CD4-positive, alpha-beta T cell treated with Interleukin-1 beta for 1 hour (primary cell): ENCODE results near the gene CCNQ.

Source experiments
- DNase-seq, 2 donors: peaks; one replicate each; pipeline ENCODE4 v3.0.0-alpha.2; 2020 to 2022

The CCNQ gene

GRCh38 chrX:153636716-153637115 lies 37.8 kb upstream of the CCNQ start:
- no peak for DNase-seq

DNA sequence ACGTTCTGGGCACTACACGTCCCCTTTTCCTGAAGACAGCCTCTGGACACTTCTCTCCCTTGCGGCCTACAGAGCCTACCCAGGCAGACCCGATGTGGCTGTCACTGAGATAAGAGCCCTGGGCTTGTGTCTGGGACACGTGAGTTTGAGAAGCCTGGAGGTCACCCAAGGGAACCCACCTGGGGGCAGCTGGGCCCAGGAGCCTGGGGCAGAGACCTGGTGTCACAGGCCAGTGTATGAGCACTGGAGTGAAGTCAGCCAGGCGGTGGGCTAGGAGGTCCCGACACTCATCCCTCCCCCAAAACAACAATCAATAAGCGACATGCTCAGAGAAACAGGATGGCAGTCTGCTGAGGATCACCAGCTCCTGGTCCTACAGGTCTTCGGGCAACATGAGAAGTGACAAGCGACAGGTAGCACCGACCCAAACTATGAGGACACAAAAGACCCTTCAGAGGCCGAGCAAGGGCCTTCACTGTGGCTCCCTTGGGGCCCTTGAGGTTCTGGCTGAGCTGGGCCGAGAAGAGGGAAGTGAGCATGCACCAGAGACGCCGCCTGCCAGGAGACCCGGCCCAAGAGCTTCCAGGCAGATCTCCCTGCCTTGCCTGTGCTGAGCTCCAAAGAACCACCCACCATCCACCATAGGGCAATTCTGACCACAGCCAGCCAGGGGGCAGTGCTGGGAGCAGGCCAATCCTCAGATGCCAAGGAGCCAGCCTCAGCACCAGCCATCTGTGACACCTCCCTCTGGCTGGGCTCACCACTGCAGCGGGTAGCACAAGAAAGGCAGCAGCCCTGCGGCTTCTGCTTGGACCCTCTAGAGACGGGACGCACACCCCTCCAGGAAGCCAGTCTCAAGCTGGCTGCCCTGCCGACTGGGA lies 37.1 kb upstream of the CCNQ start:
- peak; percentile 9 to 13 for DNase-seq

DNA sequence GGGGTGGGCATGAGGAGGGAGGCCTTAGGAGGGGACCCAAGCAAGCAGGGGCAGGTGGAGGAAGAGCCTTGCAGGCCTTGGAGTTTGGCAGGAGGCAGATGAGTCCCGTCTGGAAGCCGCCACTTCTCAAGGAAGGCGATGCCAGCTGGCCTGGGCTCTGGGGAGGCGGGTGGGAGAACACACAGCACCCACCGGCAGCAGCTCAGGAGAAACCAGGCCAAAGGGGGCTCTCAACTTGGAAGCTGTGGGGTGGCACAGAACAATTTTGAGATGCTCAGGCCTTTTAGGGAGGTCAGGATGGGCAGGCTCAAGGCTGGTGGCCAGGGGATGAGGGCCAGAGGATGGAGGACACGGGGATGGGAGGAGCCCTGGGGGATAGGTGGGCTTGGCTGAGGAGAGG lies 36.4 kb upstream of the CCNQ start:
- no peak for DNase-seq

GRCh38 chrX:153634832-153635231 lies 35.9 kb upstream of the CCNQ start:
- DNase-seq: no peak

- no peak for DNase-seq
These were observed 35.3 kb upstream of the CCNQ start for GRCh38 chrX:153634236-153634635.

- no peak for DNase-seq
These were observed 34.8 kb upstream of the CCNQ start for GRCh38 chrX:153633607-153634180.

- DNase-seq: no peak
These were observed 34.1 kb upstream of the CCNQ start for GRCh38 chrX:153633048-153633447.

DNA sequence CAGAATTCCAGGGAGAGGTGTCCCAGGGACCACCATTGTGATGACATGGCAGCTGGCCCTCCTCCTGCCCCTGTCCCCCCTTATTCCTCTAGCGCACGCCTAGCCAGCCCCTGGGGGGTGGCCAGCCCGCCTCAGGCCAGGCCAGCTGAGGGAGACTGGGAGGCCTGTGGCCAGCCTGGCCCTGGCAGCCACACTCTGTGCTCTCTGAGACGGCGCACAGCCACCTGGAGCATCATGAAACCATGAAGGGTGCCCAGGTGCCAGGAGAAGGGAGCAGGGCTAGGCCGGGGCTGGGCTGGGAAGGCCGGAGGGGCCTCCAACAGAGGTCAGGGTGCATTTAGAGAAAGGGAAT lies 33.6 kb upstream of the CCNQ start:
- DNase-seq: no peak

- DNase-seq: no peak
These were observed 33.1 kb upstream of the CCNQ start for GRCh38 chrX:153631907-153632594.

- no peak for DNase-seq
These were observed 32.4 kb upstream of the CCNQ start for GRCh38 chrX:153631346-153631745.

GRCh38 chrX:153628665-153629064 lies 29.7 kb upstream of the CCNQ start:
- DNase-seq: no peak

DNA sequence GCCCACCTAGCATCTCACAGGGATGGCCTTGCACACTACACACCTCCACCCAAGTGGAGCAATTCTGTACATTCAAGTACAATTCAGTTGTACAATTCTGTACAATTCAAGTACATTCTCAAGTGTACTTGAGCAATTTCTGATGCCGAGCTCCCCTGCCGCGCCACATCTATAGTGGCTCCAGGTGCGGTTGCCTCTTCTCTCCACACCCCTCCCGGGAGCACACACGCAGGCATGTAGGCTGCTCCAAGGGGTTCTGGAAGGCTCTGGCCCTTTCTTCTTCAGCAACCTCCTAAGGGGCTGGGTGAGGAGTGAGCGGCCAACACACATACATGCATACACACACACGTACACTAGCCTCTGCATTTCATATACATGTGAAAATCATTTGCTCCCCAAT lies 29.2 kb upstream of the CCNQ start:
- DNase-seq: no peak

DNA sequence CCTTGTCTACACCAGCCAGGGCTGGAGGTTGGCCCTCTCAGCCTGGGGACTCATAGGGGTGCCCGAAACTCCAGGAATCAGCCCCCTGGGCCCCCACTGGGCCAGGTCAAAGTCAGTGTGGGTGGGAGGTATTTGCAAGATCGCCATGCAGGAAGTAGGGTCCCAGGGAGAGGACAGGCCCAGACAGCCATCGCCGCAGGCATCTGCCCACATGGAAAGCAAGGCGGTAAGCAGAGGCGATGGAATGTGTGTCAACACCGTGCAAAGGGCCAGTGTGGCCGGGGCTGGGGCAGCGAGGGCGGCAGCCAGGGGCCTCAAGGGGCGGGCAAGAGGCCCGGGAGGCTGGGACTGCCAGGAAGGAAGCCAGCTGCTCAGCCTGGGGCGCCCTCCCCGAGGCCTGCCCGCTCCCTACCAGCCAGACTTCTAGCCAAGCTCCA lies 28.8 kb upstream of the CCNQ start:
- DNase-seq: no peak

DNA sequence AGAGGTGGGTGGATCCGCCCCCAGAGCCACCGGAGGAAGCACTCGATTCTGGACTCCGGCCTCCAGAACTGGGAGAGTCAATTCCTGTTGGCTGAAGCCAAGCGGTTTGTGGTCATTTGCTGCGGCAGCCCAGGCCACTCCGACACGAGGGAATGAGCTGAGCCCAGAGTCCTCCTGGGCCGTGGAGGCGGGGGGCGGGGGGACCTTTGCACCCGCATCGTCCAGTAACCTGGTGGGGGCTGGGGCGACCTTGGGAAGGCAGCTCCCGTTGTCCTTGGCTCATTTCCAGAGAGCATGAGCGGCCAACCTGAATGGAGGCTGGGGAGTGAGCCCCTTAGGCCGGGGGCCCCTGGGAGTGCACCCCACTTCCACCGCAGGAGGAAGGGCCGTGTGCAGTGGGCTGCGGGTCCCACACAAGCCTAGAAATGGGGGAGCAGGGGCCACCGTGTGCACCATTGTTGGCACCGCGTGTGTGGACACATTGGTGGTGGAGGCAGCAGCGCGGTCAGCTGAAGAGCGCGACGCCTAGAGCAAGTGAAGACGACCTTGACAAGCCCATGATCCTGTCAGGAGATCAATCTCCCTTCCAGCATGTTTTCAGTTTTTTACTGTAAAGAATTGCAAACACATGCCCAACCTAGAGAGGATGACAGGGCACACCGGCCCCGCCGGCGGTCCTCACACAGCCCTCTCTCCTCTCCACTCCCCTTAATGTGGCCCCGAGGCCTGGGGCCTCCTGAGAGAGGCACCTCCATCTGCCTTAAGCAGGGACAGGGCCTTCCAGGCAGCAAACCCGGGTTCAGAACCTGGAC lies 28.1 kb upstream of the CCNQ start:
- DNase-seq: no peak

DNA sequence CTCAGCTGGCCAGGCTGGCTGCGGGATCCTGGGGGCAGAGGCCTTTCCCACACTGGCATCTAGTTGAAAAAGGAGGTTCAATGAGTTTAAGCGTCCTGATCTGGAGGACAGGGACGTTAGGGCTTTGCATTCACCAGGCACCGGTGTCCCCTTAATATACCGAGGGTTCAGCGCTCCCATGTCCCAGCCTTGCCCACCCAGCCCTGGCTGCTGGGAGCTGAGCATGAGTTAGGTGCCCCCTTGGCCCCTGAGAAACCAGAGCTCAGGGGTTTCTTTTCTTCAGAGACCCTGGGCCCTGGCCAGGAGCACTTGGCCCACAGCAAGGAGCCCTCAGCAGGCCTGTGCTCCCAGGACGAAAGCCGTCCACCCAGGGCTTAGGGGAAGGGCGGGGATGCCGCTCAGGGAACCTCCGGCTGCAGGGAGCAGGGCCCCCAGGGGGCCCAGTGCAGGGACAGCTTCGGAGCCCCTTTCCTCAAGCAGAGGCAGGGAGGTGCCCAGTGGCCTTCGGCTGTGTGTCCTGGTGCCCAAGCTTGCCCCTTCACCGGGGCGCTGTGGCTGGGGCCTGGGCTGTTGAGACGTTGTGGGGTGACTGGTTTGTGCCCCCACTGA lies 27.2 kb upstream of the CCNQ start:
- no peak for DNase-seq

GRCh38 chrX:153625271-153626024 lies 26.5 kb upstream of the CCNQ start:
- no peak for DNase-seq

GRCh38 chrX:153624196-153625091 lies 25.5 kb upstream of the CCNQ start:
- DNase-seq: no peak

DNA sequence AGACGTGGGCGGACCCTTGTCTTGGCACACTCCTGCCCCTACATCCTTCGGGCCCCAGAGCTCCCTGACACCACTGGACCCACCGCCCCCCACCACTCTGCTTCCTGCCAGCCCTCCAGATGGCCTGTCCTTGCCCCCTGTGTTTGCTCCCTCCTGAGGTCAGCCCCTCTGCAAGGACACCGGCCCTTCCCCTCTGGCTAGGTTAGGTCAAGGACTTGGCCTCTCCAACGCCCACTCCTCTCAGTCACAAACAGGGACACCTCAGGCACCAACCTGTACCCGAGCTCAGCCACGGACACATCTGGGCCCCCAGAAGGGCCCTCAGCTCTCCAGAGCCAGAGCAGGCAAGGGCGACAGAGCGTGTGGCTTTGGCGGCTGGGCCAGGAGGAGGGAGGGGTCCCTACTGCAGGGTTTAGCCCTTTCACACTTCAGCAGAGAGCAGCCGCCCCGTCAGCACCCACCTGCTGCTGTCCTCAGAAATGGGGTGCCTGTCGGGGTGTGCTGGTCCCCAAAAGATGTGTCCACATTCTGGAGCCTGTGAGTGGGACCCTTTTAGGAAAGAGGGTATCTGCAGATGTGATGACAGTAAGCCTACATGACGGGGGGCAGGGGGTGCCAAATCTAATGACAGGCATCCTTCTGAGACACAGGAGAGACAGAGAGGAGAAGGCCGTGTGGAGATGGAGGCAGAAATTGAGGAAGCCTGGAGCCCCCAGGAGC lies 24.5 kb upstream of the CCNQ start:
- DNase-seq: no peak

GRCh38 chrX:153622661-153623309 lies 23.8 kb upstream of the CCNQ start:
- DNase-seq: no peak
